Transverse colon (tissue), 4 donors: ENCODE measurements around the gene RC3H1. TPM values are rescaled to one million over a fixed set of nuclear protein-coding genes. Genes with fewer than 3 reads are reported as not detected.
"Not testable (repeated sequence)": the region's sequence is repeated elsewhere in the genome, so short reads cannot be mapped to it uniquely, and the experiment has no call there.

ENCODE experiments used
- DNase-seq: peaks from one replicate; pipeline ENCODE4 v3.0.0-alpha.2; 2019
- H3K27ac ChIP-seq, 4 donors: fragments of 200-600 bp; sonication (generic); 2 replicates each; pipeline ENCODE4 v1.5.1; 2016 to 2018; ENCODE audit warnings: inconsistent platforms in 4 of 4
- H3K27me3 ChIP-seq: fragments of 200-600 bp; sonication (generic); 2 replicates; pipeline ENCODE4 v1.5.1; 2017; ENCODE audit warnings: inconsistent platforms
- H3K36me3 ChIP-seq, 4 donors: fragments of 200-600 bp; sonication (generic); 2 replicates each; pipeline ENCODE4 v1.5.1; 2017 to 2019; ENCODE audit warnings: inconsistent platforms in 4 of 4
- H3K4me1 ChIP-seq, 4 donors: fragments of 200-600 bp; sonication (generic); 2 replicates each; pipeline ENCODE4 v1.5.1; 2017 to 2020; ENCODE audit warnings: inconsistent platforms in 4 of 4
- H3K4me3 ChIP-seq, 4 donors: fragments of 200-600 bp; sonication (generic); 1 replicate in 1 of 4; 2 replicates in 3 of 4; pipeline versions ENCODE4 v1.5.1 to v1.6.1; 2017 to 2019; ENCODE audit warnings: inconsistent platforms in 4 of 4
- H3K9me3 ChIP-seq, 2 donors: fragments of 200-600 bp; sonication (generic); 2 replicates each; pipeline ENCODE4 v1.5.1; 2017 to 2019; ENCODE audit warnings: inconsistent platforms in 2 of 2
- EP300 ChIP-seq: sonication (generic); formaldehyde crosslinking; IDR thresholded peaks from one replicate; pipeline ENCODE4 v1.6.1; 2017; ENCODE audit warnings: antibody characterized with exemption, low read depth
- POLR2A ChIP-seq: fragments of 450-650 bp; IDR thresholded peaks from one replicate; pipeline ENCODE4 v1.6.1; 2016; ENCODE audit warnings: antibody characterized with exemption, mild to moderate bottlenecking, moderate library complexity
- POLR2AphosphoS5 ChIP-seq, 3 donors: sonication (generic); formaldehyde crosslinking; IDR thresholded peaks; one replicate each; pipeline ENCODE4 v1.6.1; 2016; ENCODE audit warnings: antibody characterized with exemption in 3 of 3
- WGBS, 2 donors: methylation state at CpG; one replicate each; pipeline ENCODE4 v1.1.5; 2018; ENCODE audit warnings: low coverage in 1 of 2; 5-methylcytosine and 5-hydroxymethylcytosine counted together
- in situ Hi-C, 4 donors: fragments of 200-750 bp; cut with MboI; loops; one replicate each; pipeline versions ENCODE4 v1.15.0 to v1.15.1; 2017; ENCODE audit warnings: low sequenced_read_pairs in 3 of 4, low pct_ligation_motif_present in 1 of 4, low pct_unique_long_range_greater_than_20kb in 1 of 4
- intact Hi-C: fragments of 100-400 bp; cut with DNase I; formaldehyde crosslinking; loops from one replicate; pipeline ENCODE4 v1.15.1; 2023; ENCODE audit warnings: low total_unique reads
- total RNA-seq, 4 donors: library from RNA; depleted of rRNA; stranded (reverse); fragments of >200 nt; gene quantifications; one replicate each; pipeline ENCODE4 v1.1.0, GENCODE V29; 2016
- TF ChIP-seq, protein P1 (sequence below), 5 experiments: fragments of 200-600 bp in 3 of 5; fragments of 450-650 bp in 2 of 5; sonication (generic) in 3 of 5; IDR thresholded peaks; 1 replicate in 2 of 5; 2 replicates in 3 of 5; pipeline ENCODE4 v1.5.1; 2016 to 2017; ENCODE audit warnings: antibody characterized with exemption in 5 of 5, inconsistent platforms in 3 of 5, mild to moderate bottlenecking in 2 of 5, moderate library complexity in 1 of 5

Gene RC3H1
- total RNA-seq, 4 donors from 2014 or later, result 17.9 to 37.9 (median 33.1) TPM

DNA sequence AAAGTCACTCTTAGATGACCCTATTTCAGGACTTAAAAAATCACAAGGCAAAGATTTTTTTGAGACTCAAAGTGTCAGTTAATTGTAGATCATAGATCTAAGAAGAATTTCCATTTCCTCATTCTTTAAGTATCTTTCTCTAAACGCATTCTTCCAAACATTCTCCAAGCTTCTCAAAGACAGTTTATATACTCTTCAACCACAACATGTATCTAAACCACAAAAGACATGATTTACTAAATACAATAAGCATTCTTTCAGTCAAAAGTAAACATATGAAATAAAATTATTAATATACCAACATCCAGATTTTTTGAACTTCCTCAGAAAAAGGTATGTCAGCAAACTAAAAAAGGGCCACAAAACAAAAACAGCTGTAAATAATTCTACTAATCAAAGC, 24.4 kb downstream of the RC3H1 start:
- Histone ChIP-seq H3K9me3 (no peaks in the 10 kb centered on the region), H3K36me3 (peaks cover 0 to 7% (median under 1%) of the 10 kb centered on the region in 4 donors), H3K4me3 (no peak overlapping the region), H3K27me3 (no peaks in the 10 kb centered on the region), H3K27ac (no peak overlapping the region), H3K4me1 (peaks cover 4 to 28% (median 10%) of the 10 kb centered on the region in 4 donors)
- WGBS, 2 donors, result 33 to 43% methylated on average over 1 of the region's 1 CpG
- in situ Hi-C loops (no loop called here), intact Hi-C loops (no loop called here)
- DNase-seq, result no peak
- TF ChIP-seq POLR2AphosphoS5 (IDR thresholded peaks at IDR 0.05) (no peak), EP300 (no peak), POLR2A (no peak)
- TF ChIP-seq, protein P1, sequence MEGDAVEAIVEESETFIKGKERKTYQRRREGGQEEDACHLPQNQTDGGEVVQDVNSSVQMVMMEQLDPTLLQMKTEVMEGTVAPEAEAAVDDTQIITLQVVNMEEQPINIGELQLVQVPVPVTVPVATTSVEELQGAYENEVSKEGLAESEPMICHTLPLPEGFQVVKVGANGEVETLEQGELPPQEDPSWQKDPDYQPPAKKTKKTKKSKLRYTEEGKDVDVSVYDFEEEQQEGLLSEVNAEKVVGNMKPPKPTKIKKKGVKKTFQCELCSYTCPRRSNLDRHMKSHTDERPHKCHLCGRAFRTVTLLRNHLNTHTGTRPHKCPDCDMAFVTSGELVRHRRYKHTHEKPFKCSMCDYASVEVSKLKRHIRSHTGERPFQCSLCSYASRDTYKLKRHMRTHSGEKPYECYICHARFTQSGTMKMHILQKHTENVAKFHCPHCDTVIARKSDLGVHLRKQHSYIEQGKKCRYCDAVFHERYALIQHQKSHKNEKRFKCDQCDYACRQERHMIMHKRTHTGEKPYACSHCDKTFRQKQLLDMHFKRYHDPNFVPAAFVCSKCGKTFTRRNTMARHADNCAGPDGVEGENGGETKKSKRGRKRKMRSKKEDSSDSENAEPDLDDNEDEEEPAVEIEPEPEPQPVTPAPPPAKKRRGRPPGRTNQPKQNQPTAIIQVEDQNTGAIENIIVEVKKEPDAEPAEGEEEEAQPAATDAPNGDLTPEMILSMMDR (IDR thresholded peaks at IDR 0.05), result no peak

DNA sequence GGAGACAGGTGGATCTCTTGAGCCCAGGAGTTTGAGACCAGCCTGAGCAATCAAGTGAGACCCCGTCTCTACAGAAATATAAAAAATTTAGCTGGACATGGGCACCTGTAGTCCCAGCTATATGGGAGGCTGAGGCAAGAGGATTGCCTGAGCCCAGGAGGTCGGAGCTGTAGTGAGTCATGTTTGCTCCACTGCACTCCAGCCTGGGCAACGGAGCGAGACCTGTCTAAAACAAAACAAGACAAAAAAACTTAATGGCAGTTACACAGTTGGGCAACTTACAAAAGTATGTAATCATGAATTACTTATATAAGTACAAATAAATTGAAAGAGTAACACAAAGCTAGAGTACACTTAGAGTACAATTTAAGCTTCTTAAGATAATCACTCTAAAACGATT, 25.2 kb downstream of the RC3H1 start:
- WGBS, 2 donors, result 82 to 95% methylated on average over 5 of the region's 5 CpGs
- no peak for DNase-seq
- H3K27ac ChIP-seq, result no peak overlapping the region
- no peak overlapping the region for H3K4me3 ChIP-seq
- no peaks in the 10 kb centered on the region for H3K9me3 ChIP-seq
- TF ChIP-seq POLR2AphosphoS5 (IDR thresholded peaks at IDR 0.05) (no peak), EP300 (no peak), POLR2A (no peak)
- TF ChIP-seq, protein P1 (IDR thresholded peaks at IDR 0.05), result no peak
- H3K36me3 ChIP-seq, result peaks cover 0 to 14% (median 5%) of the 10 kb centered on the region in 4 donors
- H3K27me3 ChIP-seq, result no peaks in the 10 kb centered on the region
- in situ Hi-C loops (no loop called here), intact Hi-C loops (no loop called here)
- peaks cover 4 to 28% (median 10%) of the 10 kb centered on the region in 4 donors for H3K4me1 ChIP-seq

DNA sequence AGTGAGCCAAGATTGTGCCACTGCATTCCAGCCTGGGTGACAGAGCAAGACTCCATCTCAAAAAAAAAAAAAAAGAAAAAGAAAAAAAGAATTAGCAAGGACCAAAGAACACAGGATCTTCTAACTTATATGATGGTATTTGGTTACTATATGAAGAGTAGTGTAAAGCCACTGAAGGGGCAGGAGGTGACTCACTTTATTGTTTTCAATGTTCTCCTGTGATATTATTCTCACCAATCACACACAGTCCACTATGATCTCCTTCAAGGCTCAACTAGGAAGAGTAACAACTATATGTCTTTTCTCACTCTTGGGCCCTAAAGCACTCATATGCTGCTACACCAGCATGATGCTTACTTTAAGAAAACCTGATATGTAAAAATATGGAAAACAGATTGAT, 26.7 kb downstream of the RC3H1 start:
- Histone ChIP-seq H3K27me3 (no peaks in the 10 kb centered on the region), H3K4me1 (peaks cover 0 to 16% (median 7%) of the 10 kb centered on the region in 4 donors), H3K36me3 (peaks cover 0 to 27% (median 12%) of the 10 kb centered on the region in 4 donors), H3K27ac (no peak overlapping the region), H3K9me3 (no peaks in the 10 kb centered on the region), H3K4me3 (no peak overlapping the region)
- in situ Hi-C loops (no loop called here), intact Hi-C loops (no loop called here)
- no peak for DNase-seq
- no peak for TF ChIP-seq POLR2AphosphoS5 (IDR thresholded peaks at IDR 0.05)
- no peak for TF ChIP-seq EP300
- no peak for TF ChIP-seq POLR2A
- TF ChIP-seq, protein P1 (IDR thresholded peaks at IDR 0.05), result no peak

DNA sequence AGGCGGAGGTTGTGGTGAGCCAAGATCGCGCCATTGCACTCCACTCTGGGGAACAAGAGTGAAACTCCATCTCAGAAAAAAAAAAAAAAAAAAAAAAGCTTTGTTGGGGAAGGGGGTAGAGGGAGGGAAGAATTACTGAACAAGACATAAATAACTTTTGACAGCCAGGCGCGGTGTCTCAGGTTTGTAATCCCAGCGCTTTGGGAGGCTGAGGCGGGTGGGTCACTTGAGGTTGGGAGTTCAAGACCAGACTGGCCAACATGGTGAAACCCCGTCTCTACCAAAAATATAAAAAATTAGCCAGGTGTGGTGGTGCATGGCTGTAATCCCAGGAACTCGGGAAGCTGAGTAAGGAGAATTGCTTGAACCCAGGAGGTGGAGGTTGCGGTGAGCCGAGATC, 28.2 kb downstream of the RC3H1 start:
- H3K4me3 ChIP-seq, H3K27me3 ChIP-seq, H3K9me3 ChIP-seq, DNase-seq, in situ Hi-C loops, H3K27ac ChIP-seq, intact Hi-C loops: not testable (repeated sequence)
- 96 to 98% methylated on average over 4 to 11 of the region's 11 CpGs for WGBS, 2 donors
- peaks cover 0 to 15% (median 7%) of the 10 kb centered on the region in 4 donors for H3K4me1 ChIP-seq
- H3K36me3 ChIP-seq, result peaks cover 0 to 35% (median 16%) of the 10 kb centered on the region in 4 donors

DNA sequence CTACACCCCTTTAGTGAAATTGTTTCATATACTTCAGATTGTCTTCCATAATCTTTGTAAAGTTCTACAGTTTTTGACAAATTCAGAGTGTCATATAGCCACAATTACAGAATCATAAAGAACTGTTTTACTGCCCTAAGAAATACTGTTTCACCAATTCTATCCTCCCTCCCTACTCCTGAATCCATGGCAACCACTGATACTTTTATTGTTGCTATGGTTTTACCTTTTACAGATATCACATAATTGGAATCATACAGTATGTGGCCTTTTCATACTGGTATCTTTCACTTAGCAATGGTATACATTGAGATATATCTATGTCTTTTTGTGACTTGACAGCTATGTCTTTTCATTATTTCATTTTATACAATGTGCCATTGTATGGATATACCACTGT, 34.1 kb downstream of the RC3H1 start:
- no peak for DNase-seq
- Histone ChIP-seq H3K4me1 (no peaks in the 10 kb centered on the region), H3K27ac (no peak overlapping the region), H3K4me3 (no peak overlapping the region), H3K27me3 (no peaks in the 10 kb centered on the region), H3K9me3 (no peaks in the 10 kb centered on the region), H3K36me3 (peaks cover 0 to 47% (median 16%) of the 10 kb centered on the region in 4 donors)
- intact Hi-C loops (no loop called here), in situ Hi-C loops (no loop called here)
- TF ChIP-seq POLR2A, result no peak
